NB4 (cell line): ENCODE data around the gene HBS1L.

Experiments
- CTCF ChIP-seq: IDR thresholded peaks from one replicate; pipeline ENCODE4 v1.5.1; 2012; ENCODE audit warnings: low read depth, low read length
- MAX ChIP-seq: IDR thresholded peaks from 2 replicates; pipeline ENCODE4 v1.6.1; 2011; ENCODE audit warnings: low read depth, low read length
- POLR2A ChIP-seq: IDR thresholded peaks from 2 replicates; pipeline ENCODE4 v1.6.1; 2011; ENCODE audit warnings: mild to moderate bottlenecking; ENCODE audit not compliant: insufficient read length; ENCODE audit errors: extremely low read depth

GRCh38 chr6:134936476-134936875 is 118.1 kb downstream of the HBS1L start:
- TF ChIP-seq CTCF (no peak), MAX (no peak), POLR2A (no peak)
